Measurements from ENCODE around the gene CD86. TPM values are rescaled to one million over a fixed set of nuclear protein-coding genes. Genes with fewer than 3 reads are reported as not detected.

The CD86 gene
- total RNA-seq, 4 donors from 2014 or later, result 7.0 to 61.4 (median 11.8) TPM

GRCh38 chr3:122112754-122113153 is 57.6 kb downstream of the CD86 start:
- no peak for TF ChIP-seq CTCF (IDR thresholded peaks at IDR 0.05; ENCODE audit: low read depth)

- no peak for TF ChIP-seq CTCF (IDR thresholded peaks at IDR 0.05; ENCODE audit: low read depth)
These were observed 68.7 kb downstream of the CD86 start for GRCh38 chr3:122123850-122124249.

GRCh38 chr3:122132949-122133540 is 77.9 kb downstream of the CD86 start:
- TF ChIP-seq CTCF (IDR thresholded peaks at IDR 0.05; ENCODE audit: low read depth), result no peak

- TF ChIP-seq CTCF (IDR thresholded peaks at IDR 0.05; ENCODE audit: low read depth), result no peak
These were observed 91.3 kb downstream of the CD86 start for GRCh38 chr3:122146466-122146865.

- no peak for TF ChIP-seq CTCF (IDR thresholded peaks at IDR 0.05; ENCODE audit: low read depth)
These were observed 93.9 kb downstream of the CD86 start for GRCh38 chr3:122148941-122149627.

GRCh38 chr3:122151480-122151879 is 96.3 kb downstream of the CD86 start:
- no peak for TF ChIP-seq CTCF (IDR thresholded peaks at IDR 0.05; ENCODE audit: low read depth)

GRCh38 chr3:122167630-122168029 is 112.5 kb downstream of the CD86 start:
- no peak for TF ChIP-seq CTCF (IDR thresholded peaks at IDR 0.05; ENCODE audit: low read depth)

Measured in subcutaneous adipose tissue (tissue), 4 donors.